Measurements from ENCODE around the gene SDHB. TPM values are rescaled to one million over a fixed set of nuclear protein-coding genes. Genes with fewer than 3 reads are reported as not detected.

SDHB gene
- total and polyA plus RNA-seq, 2 of the 8 experiments (the other 6 are each of a cell fraction or from before 2014, with no cell fraction given), result 84.0 to 98.7 TPM

DNA sequence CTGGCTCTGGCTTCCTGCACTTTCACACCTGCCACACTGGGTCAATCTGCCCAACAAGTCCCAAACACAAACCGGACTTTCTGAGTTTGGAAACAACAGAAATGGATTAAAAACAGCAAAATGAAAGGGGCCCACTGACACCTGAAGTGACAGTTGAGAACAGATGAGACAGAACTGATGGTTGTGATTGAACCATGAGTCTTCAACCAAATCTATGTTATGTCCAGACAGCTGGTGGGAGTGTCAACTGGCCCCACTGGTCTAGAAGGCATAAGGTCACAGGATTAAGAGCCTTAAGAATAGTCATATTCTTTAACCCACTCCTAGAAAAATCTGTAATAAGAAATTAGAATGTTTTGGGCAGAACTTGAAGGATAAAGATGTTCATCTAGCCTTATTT is 29.1 kb downstream of the SDHB start:
- no peak for FAIRE-seq
- H3K9ac ChIP-seq (replicated peaks in 1 of 4; ENCODE audit: extremely low read depth in 1 of 4, low read depth in 3 of 4, low read length in 3 of 4), result no peak overlapping the region
- H3K4ac ChIP-seq (replicated peaks; ENCODE audit: insufficient read length, low read depth, low read length), result no peak overlapping the region
- no peak overlapping the region for H4K8ac ChIP-seq (ENCODE audit: extremely low read depth, insufficient read depth, low read length)
- no peaks in the 10 kb centered on the region for H3K27me3 ChIP-seq (replicated peaks in 1 of 4; ENCODE audit: control insufficient read depth in 3 of 4, extremely low read depth in 1 of 4, insufficient read depth in 3 of 4, low read length in 3 of 4)
- H4K91ac ChIP-seq (replicated peaks; ENCODE audit: insufficient read length, low read length), result no peak overlapping the region
- peaks cover 28 to 89% (median 59%) of the 10 kb centered on the region in 4 experiments for H3K36me3 ChIP-seq (ENCODE audit: control insufficient read depth in 2 of 4, insufficient read depth in 4 of 4, low read length in 3 of 4)
- no peaks in the 10 kb centered on the region for H3K79me2 ChIP-seq (ENCODE audit: control insufficient read depth in 1 of 2, insufficient read depth in 2 of 2, low read length in 2 of 2)
- no peak overlapping the region for H3K4me3 ChIP-seq (ENCODE audit: extremely low read depth in 1 of 4, insufficient read depth in 2 of 4, low read depth in 3 of 4, low read length in 4 of 4)
- no peak overlapping the region for H3K4me2 ChIP-seq (ENCODE audit: insufficient read depth in 1 of 2, low read depth in 2 of 2, low read length in 2 of 2)
- WGBS, 2 experiments (ENCODE audit: extremely low coverage in 1 of 2, insufficient coverage in 1 of 2, insufficient read length in 1 of 2, insufficient replicate concordance in 2 of 2, low coverage in 1 of 2, low lambda C conversion rate in 2 of 2, missing lambda C conversion rate in 1 of 2), result 88% methylated on average over 1 of the region's 1 CpG; no CpG with 5 or more reads in 1 of the 2 experiments
- no peak overlapping the region for H2BK120ac ChIP-seq (replicated peaks; ENCODE audit: low read depth, low read length)
- H3K14ac ChIP-seq (ENCODE audit: insufficient read length), result no peak overlapping the region
- H2AFZ ChIP-seq (ENCODE audit: low read length), result no peak overlapping the region
- H3K79me1 ChIP-seq (ENCODE audit: low read depth, low read length), result no peaks in the 10 kb centered on the region
- ChIA-PET CTCF (ENCODE audit: partially characterized antibody) (interaction anchor here (2.9 kb wide), 1 partner anchor 20 kb away, joined by 16 read pairs; no protein-coding TSS in a partner anchor), POLR2A (ENCODE audit: partially characterized antibody) (no interaction called here)
- no peak overlapping the region for H2BK5ac ChIP-seq (ENCODE audit: low read depth, low read length)
- peaks cover 0 to 2% of the 10 kb centered on the region in 2 experiments for H4K20me1 ChIP-seq (replicated peaks in 1 of 2; ENCODE audit: control insufficient read depth in 1 of 2, insufficient read depth in 2 of 2, low read length in 2 of 2)
- no peak overlapping the region for H2AK5ac ChIP-seq (ENCODE audit: low read depth, low read length)
- no peak overlapping the region for H3K23ac ChIP-seq (ENCODE audit: insufficient read length)
- H3K27ac ChIP-seq (ENCODE audit: low read depth, low read length), result no peak overlapping the region
- H3K56ac ChIP-seq (replicated peaks; ENCODE audit: insufficient read length, low read depth, low read length), result no peak overlapping the region
- no peak for DNase-seq (ENCODE audit: low read depth in 1 of 2, low spot score in 2 of 2)
- H2BK20ac ChIP-seq (ENCODE audit: low read length), result no peak overlapping the region
- no peak overlapping the region for H3K18ac ChIP-seq (ENCODE audit: extremely low read depth, low read length)
- no peak overlapping the region for H4K5ac ChIP-seq (ENCODE audit: insufficient read length, low read depth, low read length)
- H2BK12ac ChIP-seq (ENCODE audit: low read depth, low read length), result no peak overlapping the region
- H3K9me3 ChIP-seq (ENCODE audit: insufficient read depth in 2 of 2, low read depth in 1 of 2, low read length in 1 of 2), result no peaks in the 10 kb centered on the region
- H2BK15ac ChIP-seq (ENCODE audit: low read length), result no peak overlapping the region
- no peaks in the 10 kb centered on the region for H3K4me1 ChIP-seq (replicated peaks in 1 of 4; ENCODE audit: control insufficient read depth in 3 of 4, insufficient read depth in 4 of 4, low read length in 3 of 4)
- no peaks in the 10 kb centered on the region for H3K23me2 ChIP-seq (ENCODE audit: low read depth, low read length)
- TF ChIP-seq EGR1 (IDR thresholded peaks at IDR 0.05; ENCODE audit: borderline replicate concordance, low read depth, low read length) (no peak), HDAC6 (IDR thresholded peaks at IDR 0.05; ENCODE audit: low read depth, low read length) (no peak), EP300 (IDR thresholded peaks at IDR 0.05; ENCODE audit: borderline replicate concordance in 1 of 2, low read depth in 2 of 2, low read length in 2 of 2) (no peak), KDM4A (IDR thresholded peaks at IDR 0.05; ENCODE audit: low read depth, low read length, severe bottlenecking) (no peak)
